ENCODE results near the gene C5orf63.
"Not testable (repeated sequence)": the region's sequence is repeated elsewhere in the genome, so short reads cannot be mapped to it uniquely, and the experiment has no call there.

Gene C5orf63

GRCh38 chr5:127070243-127070642 lies 3.1 kb downstream of the C5orf63 start:
- no peak for DNase-seq

DNA sequence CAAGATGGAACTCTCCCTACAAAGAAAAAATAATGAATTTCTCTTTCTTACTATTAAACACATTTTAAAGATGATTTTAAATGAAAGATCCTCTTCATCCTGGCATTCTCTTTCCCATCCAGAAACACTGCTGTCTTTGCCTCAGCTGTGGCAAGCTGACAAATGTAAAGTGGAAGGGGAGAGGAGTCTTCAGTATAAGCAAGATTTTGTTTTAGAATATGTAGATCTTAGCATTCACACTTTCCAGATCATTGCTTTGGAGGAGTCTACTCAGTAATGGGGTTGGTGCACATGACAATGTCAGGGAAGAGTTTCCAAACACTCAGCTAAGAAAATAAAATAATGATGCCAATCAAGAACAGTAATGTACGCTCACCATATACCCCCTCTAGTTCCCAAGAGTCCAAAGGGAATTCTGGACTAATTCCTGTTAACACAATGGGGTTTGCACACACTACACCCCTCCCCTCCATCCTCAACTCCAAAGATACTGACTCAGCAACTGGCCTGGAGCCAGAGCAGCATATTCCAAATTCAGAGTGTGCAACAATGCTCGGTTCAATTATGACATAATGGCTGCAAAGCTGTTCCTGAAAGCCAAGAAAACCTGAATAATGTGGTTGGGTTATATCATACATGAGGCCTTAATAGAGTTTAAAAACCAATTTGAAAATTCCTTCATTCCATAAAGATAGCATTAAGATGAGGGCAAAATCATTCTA lies 4.6 kb downstream of the C5orf63 start:
- peak; percentile 19 for DNase-seq

GRCh38 chr5:127066721-127067120 lies 6.6 kb downstream of the C5orf63 start:
- no peak for DNase-seq

DNA sequence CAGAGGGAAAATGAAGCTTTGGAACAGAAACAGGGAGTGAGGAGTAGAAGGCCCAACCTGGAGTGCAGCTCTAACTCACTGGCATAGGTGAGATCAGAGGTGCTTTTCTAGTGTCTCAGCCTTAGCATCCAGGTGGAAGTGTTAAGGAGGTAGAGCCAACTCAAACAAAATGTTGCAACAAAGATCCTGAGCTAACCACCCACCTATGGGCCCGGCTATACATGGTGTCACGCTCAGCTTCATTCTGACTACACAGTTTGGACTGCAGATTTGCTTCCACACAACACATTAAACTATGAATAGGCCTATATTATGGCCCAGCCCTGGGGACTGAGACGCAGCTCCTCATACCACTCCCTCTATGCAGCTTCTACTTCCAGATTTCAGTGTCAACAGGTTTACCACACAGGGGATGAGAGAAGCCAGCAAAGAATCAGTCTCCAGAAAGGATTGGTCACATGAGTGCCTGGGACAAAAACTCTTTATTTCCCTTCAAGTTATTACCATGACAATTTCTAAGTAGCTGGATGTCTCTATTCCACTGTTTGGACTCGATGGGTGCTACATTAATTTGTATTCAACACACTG lies 9.0 kb downstream of the C5orf63 start:
- DNase-seq = no peak

DNA sequence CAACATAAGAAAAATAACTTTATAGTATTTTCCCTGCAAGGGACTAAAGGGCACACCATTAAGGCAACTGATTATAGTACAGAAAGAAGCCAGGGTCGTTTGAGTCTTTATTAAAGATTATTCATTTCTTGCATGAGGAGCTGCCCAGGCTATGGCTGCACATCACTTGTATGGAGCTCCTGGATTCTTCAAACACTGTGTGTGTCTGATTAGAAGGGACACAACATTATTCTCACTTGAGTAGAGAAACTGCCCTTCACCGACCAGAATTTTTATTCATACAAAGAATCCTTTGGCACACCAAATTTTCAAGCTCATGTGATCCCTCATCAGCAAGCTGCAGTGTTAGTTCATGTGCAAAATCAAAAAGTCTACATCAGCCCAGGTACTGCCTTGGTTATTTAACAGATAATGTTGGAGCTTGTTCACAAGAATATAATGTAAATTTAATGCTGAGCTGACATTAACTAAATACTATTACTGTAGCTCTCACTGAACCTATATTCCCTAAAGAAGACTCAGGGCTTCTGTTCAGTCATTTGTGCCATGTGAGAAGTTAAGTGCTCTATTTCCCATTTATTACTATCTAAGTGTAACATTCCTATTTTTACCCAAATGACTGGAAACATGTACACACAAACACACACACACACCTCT lies 9.9 kb downstream of the C5orf63 start:
- DNase-seq = no peak

GRCh38 chr5:127061956-127062355 lies 11.3 kb downstream of the C5orf63 start:
- DNase-seq = no peak

DNA sequence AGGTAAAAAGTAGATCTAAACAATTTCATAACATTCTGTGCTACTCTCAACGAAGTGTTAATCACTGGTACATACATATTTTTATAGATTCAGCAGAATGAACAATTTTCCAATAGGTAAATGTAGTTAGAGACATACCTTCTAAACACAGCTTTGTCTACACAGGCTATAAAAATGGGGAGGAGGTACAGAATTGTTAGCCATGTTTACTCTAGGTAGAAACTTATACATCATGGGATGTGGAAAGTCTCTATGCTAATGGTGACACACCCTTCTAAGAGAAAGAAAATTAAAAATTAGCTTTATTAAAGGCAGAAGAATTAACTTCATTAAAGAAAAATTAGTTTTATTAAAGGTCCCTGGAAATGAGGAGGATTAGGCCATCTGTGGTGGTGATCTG lies 11.8 kb downstream of the C5orf63 start:
- no peak for DNase-seq

GRCh38 chr5:127060470-127060985 lies 12.8 kb downstream of the C5orf63 start:
- no peak for DNase-seq

DNA sequence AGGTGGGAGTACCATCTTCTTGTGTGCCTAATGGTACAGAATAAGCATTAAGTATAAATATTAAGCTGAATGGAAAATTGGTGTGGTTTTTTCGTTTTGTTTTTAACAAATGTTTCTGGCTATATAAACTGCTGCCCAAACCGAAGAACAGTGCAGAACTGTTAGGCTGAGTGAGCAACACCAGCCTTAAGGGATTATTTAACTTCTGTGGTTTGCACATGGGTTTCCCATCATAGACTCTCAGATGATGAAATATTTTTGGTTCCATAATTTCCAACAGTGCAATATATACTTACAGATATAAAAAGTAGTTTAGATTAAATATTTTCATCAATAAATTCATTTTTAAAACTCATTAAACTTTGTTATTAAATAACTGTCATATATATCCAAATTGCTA lies 16.4 kb downstream of the C5orf63 start:
- DNase-seq = no peak

- DNase-seq = no peak
These were observed 17.2 kb downstream of the C5orf63 start for GRCh38 chr5:127055880-127056653.

DNA sequence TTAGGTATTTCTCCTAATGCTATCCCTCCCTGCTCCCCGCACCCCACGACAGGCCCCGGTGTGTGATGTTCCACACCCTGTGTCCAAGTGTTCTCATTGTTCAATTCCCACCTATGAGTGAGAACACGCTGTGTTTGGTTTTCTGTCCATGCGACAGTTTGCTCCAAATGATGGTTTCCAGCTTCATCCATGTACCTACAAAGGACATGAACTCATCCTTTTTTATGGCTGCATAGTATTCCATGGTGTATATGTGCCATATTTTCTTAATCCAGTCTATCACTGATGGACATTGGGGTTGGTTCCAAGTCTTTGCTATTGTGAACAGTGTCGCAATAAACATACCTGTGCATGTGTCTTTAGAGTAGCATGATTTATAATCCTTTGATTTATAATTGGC lies 19.8 kb downstream of the C5orf63 start:
- not testable (repeated sequence) for DNase-seq

DNA sequence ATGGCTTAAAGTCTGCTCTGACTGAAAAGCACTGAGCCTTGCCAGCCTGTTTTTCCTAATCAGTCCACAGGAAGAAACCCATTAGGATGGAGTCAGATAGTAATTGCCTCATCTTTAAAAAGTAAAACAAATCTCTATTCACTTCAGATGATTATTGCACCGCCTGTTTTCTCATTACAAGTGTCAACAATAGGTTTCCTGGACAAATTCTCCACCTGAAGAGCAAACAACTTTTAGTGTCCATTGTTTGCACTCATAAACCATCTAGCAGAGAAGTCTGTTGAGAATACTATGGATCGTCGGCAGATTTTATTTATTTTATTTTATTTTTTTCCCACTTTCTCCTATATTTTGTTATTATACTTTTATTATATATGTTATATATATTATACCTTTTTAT lies 20.3 kb downstream of the C5orf63 start:
- peak; percentile 15 for DNase-seq

GRCh38 chr5:127051591-127051990 lies 21.7 kb downstream of the C5orf63 start:
- DNase-seq = no peak

- no peak for DNase-seq
These were observed 26.8 kb downstream of the C5orf63 start for GRCh38 chr5:127046343-127047072.

GRCh38 chr5:127042593-127042992 lies 30.7 kb downstream of the C5orf63 start:
- DNase-seq = no peak

- no peak for DNase-seq
These were observed 31.7 kb downstream of the C5orf63 start for GRCh38 chr5:127041571-127041970.

- peak; percentile 76 for DNase-seq
These were observed 32.3 kb downstream of the C5orf63 start for GRCh38 chr5:127040796-127041520.

DNA sequence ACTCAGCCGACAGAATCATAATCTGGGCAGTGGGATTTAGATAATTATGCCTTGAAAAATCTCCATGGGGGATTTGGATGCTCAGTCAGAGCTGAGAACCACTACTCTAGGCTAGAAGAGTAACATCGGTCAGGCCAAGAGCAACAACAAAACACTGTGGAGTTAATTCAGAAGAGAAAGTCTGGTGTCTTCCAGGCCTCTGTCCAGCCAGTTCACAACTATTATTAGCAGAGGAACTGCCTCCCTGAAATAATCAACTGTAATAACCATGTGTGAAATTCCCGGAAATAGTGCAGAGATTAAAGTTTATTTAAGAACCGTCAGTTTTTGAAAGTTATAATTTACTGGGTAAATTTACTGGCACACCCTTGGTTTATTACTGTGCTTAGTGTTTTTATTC lies 34.8 kb downstream of the C5orf63 start:
- DNase-seq = no peak

DNA sequence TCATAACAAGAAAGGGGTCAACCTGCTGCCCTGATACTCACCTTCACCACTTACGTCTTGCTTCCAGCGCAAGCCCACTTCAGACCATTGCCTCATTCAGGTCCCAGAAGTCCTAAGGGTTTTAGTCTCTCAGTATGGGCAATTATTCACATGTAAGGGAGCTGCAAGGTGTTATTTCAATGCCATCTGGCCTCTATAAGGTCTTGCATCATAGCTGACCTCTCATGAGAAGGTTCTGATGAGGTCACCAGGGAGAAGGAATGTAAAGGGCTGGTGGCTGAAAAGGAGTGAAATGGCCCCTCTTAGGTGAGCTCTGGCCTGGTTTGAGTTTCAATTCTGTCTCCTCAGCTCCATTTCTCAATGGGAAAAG lies 41.5 kb downstream of the C5orf63 start:
- no peak for DNase-seq

- no peak for DNase-seq
These were observed 42.0 kb downstream of the C5orf63 start for GRCh38 chr5:127031147-127031862.

All from NCI-H1105 treated with DMSO at 0.1 percent for 48 hours (cell line).